ENCODE results near the gene PAPOLA.
A peak's percentile ranks its signal among the peaks of the same experiment; 100 is the strongest.
"Not testable (repeated sequence)": the region's sequence is repeated elsewhere in the genome, so short reads cannot be mapped to it uniquely, and the experiment has no call there.

Gene PAPOLA

GRCh38 chr14:96503306-96503679 lies 1.1 kb downstream of the PAPOLA start:
- no peak for DNase-seq

GRCh38 chr14:96504353-96504752 lies 2.2 kb downstream of the PAPOLA start:
- DNase-seq: not testable (repeated sequence)

GRCh38 chr14:96507723-96508122 lies 5.5 kb downstream of the PAPOLA start:
- DNase-seq: no peak

- no peak for DNase-seq
Measured at GRCh38 chr14:96508900-96509299, 6.7 kb downstream of the PAPOLA start.

GRCh38 chr14:96509457-96510090 lies 7.4 kb downstream of the PAPOLA start:
- DNase-seq: no peak

GRCh38 chr14:96511146-96511545 lies 9.0 kb downstream of the PAPOLA start:
- no peak for DNase-seq

- no peak for DNase-seq
Measured at GRCh38 chr14:96511667-96512066, 9.5 kb downstream of the PAPOLA start.

GRCh38 chr14:96512122-96512521 lies 9.9 kb downstream of the PAPOLA start:
- DNase-seq: no peak

GRCh38 chr14:96512602-96513397 lies 10.6 kb downstream of the PAPOLA start:
- DNase-seq: no peak

- DNase-seq: no peak
Measured at GRCh38 chr14:96514694-96515093, 12.5 kb downstream of the PAPOLA start.

- DNase-seq: no peak
Measured at GRCh38 chr14:96515731-96516130, 13.5 kb downstream of the PAPOLA start.

GRCh38 chr14:96516351-96516750 lies 14.2 kb downstream of the PAPOLA start:
- DNase-seq: no peak

GRCh38 chr14:96519970-96520369 lies 17.8 kb downstream of the PAPOLA start:
- no peak for DNase-seq

GRCh38 chr14:96525452-96525851 lies 23.3 kb downstream of the PAPOLA start:
- DNase-seq: no peak

- DNase-seq: no peak
Measured at GRCh38 chr14:96532632-96533031, 30.4 kb downstream of the PAPOLA start.

GRCh38 chr14:96536807-96537206 lies 34.6 kb downstream of the PAPOLA start:
- DNase-seq: no peak

- no peak for DNase-seq
Measured at GRCh38 chr14:96538097-96538989, 36.2 kb downstream of the PAPOLA start.

- no peak for DNase-seq
Measured at GRCh38 chr14:96538990-96539317, 36.8 kb downstream of the PAPOLA start.

- DNase-seq: no peak
Measured at GRCh38 chr14:96554315-96554910, 52.2 kb downstream of the PAPOLA start.

- no peak for DNase-seq
Measured at GRCh38 chr14:96559571-96559970, 57.4 kb downstream of the PAPOLA start.

GRCh38 chr14:96564389-96564788 lies 62.2 kb downstream of the PAPOLA start:
- peak in 1 of 2 experiments; percentile 17 for DNase-seq

GRCh38 chr14:96565811-96566210 lies 63.6 kb downstream of the PAPOLA start:
- no peak for DNase-seq

GRCh38 chr14:96567289-96567899 lies 65.2 kb downstream of the PAPOLA start:
- DNase-seq: peak; percentile 38 to 66
